H1 (cell line): Measurements from ENCODE around the gene TNPO3. TPM values are rescaled to one million over a fixed set of nuclear protein-coding genes. Genes with fewer than 3 reads are reported as not detected.

Experiments used
- BRCA1 ChIP-seq: IDR thresholded peaks from 2 replicates; pipeline ENCODE4 v1.6.1; 2012; ENCODE audit warnings: low read depth, low read length, improper control_type of control experiment
- FOSL1 ChIP-seq: IDR thresholded peaks from 2 replicates; pipeline ENCODE4 v1.6.1; 2011; ENCODE audit warnings: mild to moderate bottlenecking, low read depth, low read length, moderate library complexity; ENCODE audit not compliant: insufficient read depth
- GTF2F1 ChIP-seq: IDR thresholded peaks from 2 replicates; pipeline ENCODE4 v1.6.1; 2012; ENCODE audit warnings: low read depth, low read length, improper control_type of control experiment, borderline replicate concordance
- KDM1A ChIP-seq: fragments of 200-600, 300-600 bp; sonication (generic); IDR thresholded peaks from 2 replicates; pipeline ENCODE4 v1.7.1; 2016; ENCODE audit warnings: mild to moderate bottlenecking, low read length, borderline replicate concordance
- NRF1 ChIP-seq: IDR thresholded peaks from 2 replicates; pipeline ENCODE4 v1.6.1; 2011; ENCODE audit warnings: mild to moderate bottlenecking, low read depth, low read length, improper control_type of control experiment
- RXRA ChIP-seq: IDR thresholded peaks from 2 replicates; pipeline ENCODE4 v1.6.1; 2011; ENCODE audit warnings: low read depth, mild to moderate bottlenecking, low read length, moderate library complexity; ENCODE audit not compliant: insufficient read depth
- SAP30 ChIP-seq: fragments of 300-600 bp; sonication (generic); IDR thresholded peaks from 2 replicates; pipeline ENCODE4 v1.7.1; 2012; ENCODE audit warnings: low read length, moderate library complexity, mild to moderate bottlenecking, inconsistent platforms; ENCODE audit not compliant: insufficient read depth, insufficient replicate concordance
- SP1 ChIP-seq: IDR thresholded peaks from 2 replicates; pipeline ENCODE4 v1.6.1; 2011; ENCODE audit warnings: low read depth, low read length
- SRF ChIP-seq: IDR thresholded peaks from 2 replicates; pipeline ENCODE4 v1.6.1; 2011; ENCODE audit warnings: mild to moderate bottlenecking, low read depth, low read length, moderate library complexity
- TBP ChIP-seq: IDR thresholded peaks from 2 replicates; pipeline ENCODE4 v1.6.1; 2011; ENCODE audit warnings: low read depth, low read length, improper control_type of control experiment
- polyA plus RNA-seq, 7 experiments: library from polyadenylated mRNA; depleted of rRNA in 3 of 7; stranded (reverse) in 5 of 7; unstranded in 2 of 7; fragments of >200 nt in 5 of 7; fragments of 200-250 nt in 2 of 7; gene quantifications; 1 replicate in 5 of 7; 2 replicates in 1 of 7; 4 replicates in 1 of 7; pipeline versions ENCODE4 v1.2.1 to v1.2.3, GENCODE V29; 2011 to 2013; ENCODE audit warnings: missing spikeins in 2 of 7, mixed read lengths in 2 of 7
- total RNA-seq: library from RNA; stranded (reverse); fragmentation: NEBNext Ultra II Directional; extraction: Animal tissue kit (Norgen Biotek cat#: 25700); gene quantifications from 2 replicates; pipeline ENCODE4 v1.2.1, GENCODE V29; 2021
- TF ChIP-seq, protein P1 (sequence below): fragments of 300-600 bp; sonication (generic); IDR thresholded peaks from 2 replicates; pipeline ENCODE4 v1.7.1; 2012; ENCODE audit warnings: low read length, moderate library complexity, mild to moderate bottlenecking, inconsistent platforms; ENCODE audit not compliant: insufficient replicate concordance

TNPO3 gene
- total and polyA plus RNA-seq, 2 of the 8 experiments (the other 6 are each of a cell fraction or from before 2014, with no cell fraction given): 67.6 to 99.2 TPM

DNA sequence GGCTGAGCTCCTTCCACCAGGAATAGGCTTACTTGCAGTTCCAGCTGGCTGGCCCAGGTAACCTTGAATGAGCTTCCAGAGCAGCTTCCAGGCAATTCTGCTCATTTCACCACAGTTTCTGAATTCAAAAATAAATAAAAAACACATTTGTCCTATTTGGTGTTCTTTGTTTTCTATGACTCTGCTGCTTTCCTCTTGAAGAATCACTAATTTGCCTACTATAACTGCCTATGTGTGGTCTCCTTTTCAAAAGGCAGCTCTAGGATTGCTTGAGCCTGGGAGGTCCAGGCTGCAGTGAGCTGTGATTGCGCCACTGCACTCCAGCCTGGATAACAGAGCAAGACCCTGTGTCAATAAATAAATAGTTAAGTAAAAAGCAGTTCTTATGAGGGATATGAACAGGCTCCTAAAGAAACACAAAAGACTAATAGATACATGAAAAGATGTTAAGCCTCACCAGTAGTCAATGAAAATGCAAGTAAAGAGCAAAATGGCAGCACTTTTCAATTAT is 19.5 kb upstream of the TNPO3 start (continued):
- TF ChIP-seq, protein P1, sequence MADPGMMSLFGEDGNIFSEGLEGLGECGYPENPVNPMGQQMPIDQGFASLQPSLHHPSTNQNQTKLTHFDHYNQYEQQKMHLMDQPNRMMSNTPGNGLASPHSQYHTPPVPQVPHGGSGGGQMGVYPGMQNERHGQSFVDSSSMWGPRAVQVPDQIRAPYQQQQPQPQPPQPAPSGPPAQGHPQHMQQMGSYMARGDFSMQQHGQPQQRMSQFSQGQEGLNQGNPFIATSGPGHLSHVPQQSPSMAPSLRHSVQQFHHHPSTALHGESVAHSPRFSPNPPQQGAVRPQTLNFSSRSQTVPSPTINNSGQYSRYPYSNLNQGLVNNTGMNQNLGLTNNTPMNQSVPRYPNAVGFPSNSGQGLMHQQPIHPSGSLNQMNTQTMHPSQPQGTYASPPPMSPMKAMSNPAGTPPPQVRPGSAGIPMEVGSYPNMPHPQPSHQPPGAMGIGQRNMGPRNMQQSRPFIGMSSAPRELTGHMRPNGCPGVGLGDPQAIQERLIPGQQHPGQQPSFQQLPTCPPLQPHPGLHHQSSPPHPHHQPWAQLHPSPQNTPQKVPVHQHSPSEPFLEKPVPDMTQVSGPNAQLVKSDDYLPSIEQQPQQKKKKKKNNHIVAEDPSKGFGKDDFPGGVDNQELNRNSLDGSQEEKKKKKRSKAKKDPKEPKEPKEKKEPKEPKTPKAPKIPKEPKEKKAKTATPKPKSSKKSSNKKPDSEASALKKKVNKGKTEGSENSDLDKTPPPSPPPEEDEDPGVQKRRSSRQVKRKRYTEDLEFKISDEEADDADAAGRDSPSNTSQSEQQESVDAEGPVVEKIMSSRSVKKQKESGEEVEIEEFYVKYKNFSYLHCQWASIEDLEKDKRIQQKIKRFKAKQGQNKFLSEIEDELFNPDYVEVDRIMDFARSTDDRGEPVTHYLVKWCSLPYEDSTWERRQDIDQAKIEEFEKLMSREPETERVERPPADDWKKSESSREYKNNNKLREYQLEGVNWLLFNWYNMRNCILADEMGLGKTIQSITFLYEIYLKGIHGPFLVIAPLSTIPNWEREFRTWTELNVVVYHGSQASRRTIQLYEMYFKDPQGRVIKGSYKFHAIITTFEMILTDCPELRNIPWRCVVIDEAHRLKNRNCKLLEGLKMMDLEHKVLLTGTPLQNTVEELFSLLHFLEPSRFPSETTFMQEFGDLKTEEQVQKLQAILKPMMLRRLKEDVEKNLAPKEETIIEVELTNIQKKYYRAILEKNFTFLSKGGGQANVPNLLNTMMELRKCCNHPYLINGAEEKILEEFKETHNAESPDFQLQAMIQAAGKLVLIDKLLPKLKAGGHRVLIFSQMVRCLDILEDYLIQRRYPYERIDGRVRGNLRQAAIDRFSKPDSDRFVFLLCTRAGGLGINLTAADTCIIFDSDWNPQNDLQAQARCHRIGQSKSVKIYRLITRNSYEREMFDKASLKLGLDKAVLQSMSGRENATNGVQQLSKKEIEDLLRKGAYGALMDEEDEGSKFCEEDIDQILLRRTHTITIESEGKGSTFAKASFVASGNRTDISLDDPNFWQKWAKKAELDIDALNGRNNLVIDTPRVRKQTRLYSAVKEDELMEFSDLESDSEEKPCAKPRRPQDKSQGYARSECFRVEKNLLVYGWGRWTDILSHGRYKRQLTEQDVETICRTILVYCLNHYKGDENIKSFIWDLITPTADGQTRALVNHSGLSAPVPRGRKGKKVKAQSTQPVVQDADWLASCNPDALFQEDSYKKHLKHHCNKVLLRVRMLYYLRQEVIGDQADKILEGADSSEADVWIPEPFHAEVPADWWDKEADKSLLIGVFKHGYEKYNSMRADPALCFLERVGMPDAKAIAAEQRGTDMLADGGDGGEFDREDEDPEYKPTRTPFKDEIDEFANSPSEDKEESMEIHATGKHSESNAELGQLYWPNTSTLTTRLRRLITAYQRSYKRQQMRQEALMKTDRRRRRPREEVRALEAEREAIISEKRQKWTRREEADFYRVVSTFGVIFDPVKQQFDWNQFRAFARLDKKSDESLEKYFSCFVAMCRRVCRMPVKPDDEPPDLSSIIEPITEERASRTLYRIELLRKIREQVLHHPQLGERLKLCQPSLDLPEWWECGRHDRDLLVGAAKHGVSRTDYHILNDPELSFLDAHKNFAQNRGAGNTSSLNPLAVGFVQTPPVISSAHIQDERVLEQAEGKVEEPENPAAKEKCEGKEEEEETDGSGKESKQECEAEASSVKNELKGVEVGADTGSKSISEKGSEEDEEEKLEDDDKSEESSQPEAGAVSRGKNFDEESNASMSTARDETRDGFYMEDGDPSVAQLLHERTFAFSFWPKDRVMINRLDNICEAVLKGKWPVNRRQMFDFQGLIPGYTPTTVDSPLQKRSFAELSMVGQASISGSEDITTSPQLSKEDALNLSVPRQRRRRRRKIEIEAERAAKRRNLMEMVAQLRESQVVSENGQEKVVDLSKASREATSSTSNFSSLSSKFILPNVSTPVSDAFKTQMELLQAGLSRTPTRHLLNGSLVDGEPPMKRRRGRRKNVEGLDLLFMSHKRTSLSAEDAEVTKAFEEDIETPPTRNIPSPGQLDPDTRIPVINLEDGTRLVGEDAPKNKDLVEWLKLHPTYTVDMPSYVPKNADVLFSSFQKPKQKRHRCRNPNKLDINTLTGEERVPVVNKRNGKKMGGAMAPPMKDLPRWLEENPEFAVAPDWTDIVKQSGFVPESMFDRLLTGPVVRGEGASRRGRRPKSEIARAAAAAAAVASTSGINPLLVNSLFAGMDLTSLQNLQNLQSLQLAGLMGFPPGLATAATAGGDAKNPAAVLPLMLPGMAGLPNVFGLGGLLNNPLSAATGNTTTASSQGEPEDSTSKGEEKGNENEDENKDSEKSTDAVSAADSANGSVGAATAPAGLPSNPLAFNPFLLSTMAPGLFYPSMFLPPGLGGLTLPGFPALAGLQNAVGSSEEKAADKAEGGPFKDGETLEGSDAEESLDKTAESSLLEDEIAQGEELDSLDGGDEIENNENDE: no peak
- TF ChIP-seq FOSL1 (no peak), SAP30 (no peak), SP1 (no peak), SRF (no peak), BRCA1 (no peak), NRF1 (no peak), KDM1A (no peak), RXRA (no peak), GTF2F1 (no peak), TBP (no peak)
- TF ChIP-seq, all 59 proteins: peak for 0
